ENCODE data around the gene MYO7A.

GRCh38 chr11:77159219-77159936 lies 31.3 kb downstream of the MYO7A start:
- TF ChIP-seq CTCF (IDR thresholded peaks at IDR 0.05) (no peak), POLR2A (IDR thresholded peaks at IDR 0.05) (no peak)
